ENCODE measurements around the gene MITF. TPM values are rescaled to one million over a fixed set of nuclear protein-coding genes. Genes with fewer than 3 reads are reported as not detected.

The MITF gene
- total and polyA plus RNA-seq, 4 donors: 0.91 to 2.9 (median 2.3) TPM

DNA sequence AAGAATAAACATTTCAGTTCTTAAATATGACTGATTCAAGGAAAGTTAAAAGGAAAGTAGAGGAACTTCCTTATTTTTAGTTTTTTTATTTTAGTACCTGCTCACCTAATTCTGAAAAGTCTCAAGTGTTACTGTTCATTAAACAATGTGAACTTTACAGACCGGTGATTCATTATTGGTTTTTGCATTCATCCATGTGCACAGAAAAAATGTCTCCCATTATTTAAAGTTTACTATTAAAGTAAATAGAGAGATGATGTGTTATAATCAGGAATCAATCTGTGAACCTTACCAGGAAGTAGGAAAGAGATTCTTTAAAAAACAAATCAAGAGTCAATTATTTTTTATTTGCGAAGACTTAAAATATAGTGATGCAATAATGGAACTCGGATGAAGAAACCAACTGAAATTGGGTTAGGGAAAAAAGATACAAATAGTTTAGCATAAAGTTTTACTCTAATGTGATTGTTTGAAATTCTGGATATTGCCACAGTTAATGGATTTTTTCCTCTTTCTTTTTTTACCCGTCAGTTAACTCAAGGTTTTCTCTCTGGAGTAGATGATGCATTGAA lies 140.9 kb downstream of the MITF start:
- Histone ChIP-seq H3K27me3 (ENCODE audit: control insufficient read depth in 4 of 4, insufficient read depth in 4 of 4, low read length in 3 of 4) (no peaks in the 10 kb centered on the region), H3K27ac (ENCODE audit: low read depth in 1 of 2, low read length in 2 of 2) (no peak overlapping the region), H3K9ac (ENCODE audit: low read depth in 1 of 2, low read length in 2 of 2) (no peak overlapping the region), H3K4me1 (ENCODE audit: control insufficient read depth in 4 of 4, insufficient read depth in 4 of 4, low read length in 3 of 4) (no peaks in the 10 kb centered on the region), H3K36me3 (ENCODE audit: control insufficient read depth in 4 of 4, insufficient read depth in 3 of 4, low read depth in 1 of 4, low read length in 3 of 4) (no peaks in the 10 kb centered on the region), H3K9me3 (ENCODE audit: control insufficient read depth in 4 of 4, low read length in 3 of 4) (no peaks in the 10 kb centered on the region), H3K4me3 (ENCODE audit: low read depth in 1 of 3, low read length in 3 of 3) (no peak overlapping the region)
- no peak for DNase-seq (ENCODE audit: low spot score)
- TF ChIP-seq RAD21 (IDR thresholded peaks at IDR 0.05) (no peak), TAF1 (conservative IDR thresholded peaks at IDR 0.05) (no peak), RXRA (IDR thresholded peaks at IDR 0.05) (no peak), SP1 (IDR thresholded peaks at IDR 0.05) (no peak)
- 87% methylated on average over 4 of the region's 4 CpGs for WGBS

DNA sequence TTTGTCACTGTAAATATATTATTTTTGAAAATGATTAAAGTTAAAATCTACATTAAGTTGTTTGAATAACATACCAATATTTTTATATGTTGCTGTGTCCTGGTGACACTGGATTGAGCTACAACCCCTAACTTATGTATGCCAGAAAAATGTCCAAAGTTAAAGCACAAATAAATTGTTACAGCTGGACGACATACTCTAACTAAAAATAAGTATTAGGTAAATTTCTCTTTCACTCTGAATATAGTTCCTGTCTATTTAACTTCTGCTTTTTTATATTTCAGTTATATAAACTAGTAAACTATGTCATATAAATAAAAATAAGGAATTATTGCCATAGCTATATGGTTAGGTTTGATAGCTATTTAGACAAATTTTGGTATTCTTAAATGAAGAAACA lies 141.8 kb downstream of the MITF start:
- H3K4me1 ChIP-seq (ENCODE audit: control insufficient read depth in 4 of 4, insufficient read depth in 4 of 4, low read length in 3 of 4): no peaks in the 10 kb centered on the region
- TF ChIP-seq HNF4G (IDR thresholded peaks at IDR 0.05): no peak

GRCh38 chr3:69881756-69882428 lies 142.6 kb downstream of the MITF start:
- H3K4me1 ChIP-seq (ENCODE audit: control insufficient read depth in 4 of 4, insufficient read depth in 4 of 4, low read length in 3 of 4): no peaks in the 10 kb centered on the region
- DNase-seq (ENCODE audit: low spot score): no peak

More for the DNA sequence above, 141.8 kb downstream of the MITF start:
- WGBS: 80% methylated on average over 1 of the region's 1 CpG
- Histone ChIP-seq H3K27me3 (ENCODE audit: control insufficient read depth in 4 of 4, insufficient read depth in 4 of 4, low read length in 3 of 4) (no peaks in the 10 kb centered on the region), H3K27ac (ENCODE audit: low read depth in 1 of 2, low read length in 2 of 2) (no peak overlapping the region), H3K36me3 (ENCODE audit: control insufficient read depth in 4 of 4, insufficient read depth in 3 of 4, low read depth in 1 of 4, low read length in 3 of 4) (no peaks in the 10 kb centered on the region), H3K9ac (ENCODE audit: low read depth in 1 of 2, low read length in 2 of 2) (no peak overlapping the region), H3K9me3 (ENCODE audit: control insufficient read depth in 4 of 4, low read length in 3 of 4) (no peaks in the 10 kb centered on the region), H3K4me3 (ENCODE audit: low read depth in 1 of 3, low read length in 3 of 3) (no peak overlapping the region)
- DNase-seq (ENCODE audit: low spot score): no peak

More at GRCh38 chr3:69881756-69882428, 142.6 kb downstream of the MITF start:
- WGBS: 96% methylated on average over 5 of the region's 5 CpGs
- Histone ChIP-seq H3K4me3 (ENCODE audit: low read depth in 1 of 3, low read length in 3 of 3) (no peak overlapping the region), H3K36me3 (ENCODE audit: control insufficient read depth in 4 of 4, insufficient read depth in 3 of 4, low read depth in 1 of 4, low read length in 3 of 4) (no peaks in the 10 kb centered on the region), H3K9ac (ENCODE audit: low read depth in 1 of 2, low read length in 2 of 2) (no peak overlapping the region), H3K9me3 (ENCODE audit: control insufficient read depth in 4 of 4, low read length in 3 of 4) (no peaks in the 10 kb centered on the region), H3K27me3 (ENCODE audit: control insufficient read depth in 4 of 4, insufficient read depth in 4 of 4, low read length in 3 of 4) (no peaks in the 10 kb centered on the region), H3K27ac (ENCODE audit: low read depth in 1 of 2, low read length in 2 of 2) (no peak overlapping the region)
- no peak for TF ChIP-seq NR2F2 (IDR thresholded peaks at IDR 0.05)
- no peak for TF ChIP-seq HNF4A (conservative IDR thresholded peaks at IDR 0.05)
- no peak for TF ChIP-seq TAF1 (conservative IDR thresholded peaks at IDR 0.05)
- TF ChIP-seq RAD21 (IDR thresholded peaks at IDR 0.05): no peak
- no peak for TF ChIP-seq REST (IDR thresholded peaks at IDR 0.05)
- TF ChIP-seq ZBTB33 (IDR thresholded peaks at IDR 0.05): no peak
